GM12892 (cell line): ENCODE measurements around the gene PHTF1.

Source experiments
- POLR2A ChIP-seq: IDR thresholded peaks from 2 replicates; pipeline ENCODE4 v1.6.1; 2011; ENCODE audit warnings: low read depth, low read length, control low read depth
- POLR2AphosphoS5 ChIP-seq: IDR thresholded peaks from 2 replicates; pipeline ENCODE4 v1.6.1; 2011; ENCODE audit warnings: low read depth, low read length, control low read depth
- TAF1 ChIP-seq: IDR thresholded peaks from 2 replicates; pipeline ENCODE4 v1.6.1; 2011; ENCODE audit warnings: low read depth, mild to moderate bottlenecking, control low read depth, low read length, borderline replicate concordance

- TF ChIP-seq POLR2A, result no peak
- TF ChIP-seq POLR2AphosphoS5, result no peak
- no peak for TF ChIP-seq TAF1
Measured at GRCh38 chr1:113660088-113660487, 99.2 kb downstream of the PHTF1 start.
